HG03565 (cell line): ENCODE data around the gene PI4KA.
A peak's percentile ranks its signal among the peaks of the same experiment; 100 is the strongest.

ENCODE experiments used
- ATAC-seq: cut with Tn5 transposase; IDR thresholded peaks from one replicate; pipeline ENCODE4 v1.9.1; 2021; ENCODE audit warnings: mild to moderate bottlenecking, moderate library complexity; ENCODE audit not compliant: unreplicated experiment

PI4KA gene

DNA sequence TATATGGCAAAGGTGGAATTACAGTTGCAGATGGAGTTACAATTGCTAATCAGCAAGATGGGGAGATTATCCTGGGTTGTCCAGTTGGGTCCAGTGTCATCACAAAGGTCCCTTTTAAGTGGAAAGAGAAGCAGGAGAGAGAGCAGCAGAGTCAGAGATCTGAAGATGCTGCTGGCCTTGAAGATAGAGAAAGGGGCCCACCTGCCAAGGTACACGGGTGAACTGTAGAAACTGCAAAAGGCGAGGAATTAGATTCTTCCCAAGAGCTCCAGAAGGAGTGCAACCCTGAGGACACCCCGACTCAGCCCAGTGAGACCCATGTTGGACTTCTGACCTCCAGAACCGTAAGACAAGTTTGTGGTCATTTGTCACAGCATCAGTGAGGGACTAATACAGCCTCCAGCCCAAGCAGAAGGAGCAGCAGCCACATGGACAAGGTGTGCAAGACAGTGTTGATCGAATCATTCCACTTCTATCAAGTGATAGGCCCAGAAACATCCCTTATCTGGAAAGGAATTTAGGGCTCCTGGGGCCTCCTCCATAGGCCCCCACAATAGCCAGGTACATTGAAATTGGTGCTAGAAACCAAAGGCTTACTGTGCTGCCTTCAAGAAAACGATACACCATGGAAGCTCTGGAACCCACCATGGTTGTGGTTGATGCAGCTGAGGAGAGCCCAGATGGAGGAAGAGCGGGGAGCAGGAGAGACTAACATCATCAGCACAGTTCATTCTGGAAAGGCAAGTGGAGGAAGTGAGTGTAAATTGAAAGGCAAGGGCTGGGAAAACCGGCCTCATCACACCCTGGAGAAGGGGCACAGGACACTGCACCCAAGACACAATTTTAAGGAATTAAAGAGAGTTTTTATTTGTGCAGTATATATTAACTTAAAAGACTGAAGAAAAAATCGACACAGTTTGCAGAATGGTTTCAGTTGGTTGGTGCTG is 23.5 kb upstream of the PI4KA start:
- ATAC-seq, result no peak

DNA sequence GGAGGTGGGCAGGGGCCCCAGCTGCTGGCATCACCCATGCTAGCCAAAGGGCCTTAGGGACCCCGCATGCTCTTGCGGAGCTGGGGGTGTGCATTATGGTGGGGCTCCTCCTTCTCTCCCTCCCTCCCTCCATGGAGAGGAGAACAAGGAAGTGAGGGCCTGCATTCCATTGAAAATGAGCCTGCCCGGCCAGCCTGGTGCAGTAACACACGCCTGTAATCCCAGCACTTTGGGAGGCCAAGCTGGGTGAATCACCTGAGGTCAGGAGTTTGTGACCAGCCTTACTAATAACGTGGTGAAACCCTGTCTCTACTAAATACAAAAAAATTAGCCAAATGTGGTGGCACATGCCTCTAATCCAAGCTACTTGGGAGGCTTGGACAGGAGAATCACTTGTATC is 22.6 kb upstream of the PI4KA start:
- no peak for ATAC-seq

DNA sequence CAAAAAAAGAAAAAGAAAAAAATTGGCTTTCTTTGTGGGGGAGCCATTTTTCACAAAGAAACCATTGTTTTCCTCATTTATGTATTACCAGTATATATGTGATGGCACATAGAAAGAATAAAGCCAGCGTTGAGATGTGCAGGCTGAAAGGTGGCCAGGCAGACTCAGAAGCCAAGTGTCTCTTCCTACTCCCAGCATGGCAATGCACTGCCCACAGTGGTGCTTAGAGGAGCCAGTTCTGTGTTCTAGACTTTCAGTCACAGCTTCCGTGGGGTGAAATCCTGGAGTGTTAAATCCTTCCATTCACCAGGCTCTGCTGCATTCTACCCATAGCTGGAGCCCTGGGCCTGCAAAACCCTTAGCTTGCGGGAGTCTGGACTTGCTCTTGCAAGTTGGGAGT is 19.1 kb upstream of the PI4KA start:
- ATAC-seq, result no peak

DNA sequence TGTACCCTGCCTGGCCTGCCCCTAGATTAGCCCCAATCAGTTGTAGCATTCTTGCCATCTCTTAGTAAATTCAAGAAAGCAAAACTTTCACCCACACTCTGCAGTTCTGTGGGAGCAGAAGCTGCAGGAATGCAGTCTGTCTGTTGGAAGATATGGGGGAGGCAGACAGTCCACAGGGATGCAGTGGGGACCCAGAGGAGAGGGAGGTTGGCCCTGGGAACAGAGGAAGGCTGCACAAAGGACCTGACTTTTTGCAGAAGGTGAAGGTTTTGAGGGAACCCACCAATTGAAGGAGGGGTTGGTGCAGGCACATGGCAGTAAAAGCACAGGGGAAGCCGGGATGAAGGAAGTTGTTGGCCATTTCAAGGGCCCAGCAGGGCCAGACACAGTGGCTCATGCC is 16.7 kb upstream of the PI4KA start:
- ATAC-seq, result no peak

DNA sequence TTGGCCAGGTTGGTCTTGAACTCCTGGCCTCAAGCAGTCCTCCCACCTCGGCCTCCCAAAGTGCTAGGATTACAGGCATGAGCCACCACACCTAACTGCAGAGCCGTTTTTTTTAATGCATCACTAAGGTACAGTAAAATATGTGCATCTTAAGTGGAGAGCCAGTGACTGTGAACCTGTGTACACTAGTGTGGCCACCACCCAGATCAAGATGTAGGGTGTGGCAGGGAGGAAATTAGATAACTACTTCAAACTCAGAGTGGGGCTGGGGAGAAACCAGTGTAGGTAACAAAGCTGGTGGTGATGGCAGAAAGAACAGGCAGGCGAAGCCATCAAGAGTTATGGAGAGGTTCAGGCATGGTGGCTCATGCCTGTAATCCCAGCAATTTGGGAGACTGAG is 14.6 kb upstream of the PI4KA start:
- ATAC-seq, result no peak

DNA sequence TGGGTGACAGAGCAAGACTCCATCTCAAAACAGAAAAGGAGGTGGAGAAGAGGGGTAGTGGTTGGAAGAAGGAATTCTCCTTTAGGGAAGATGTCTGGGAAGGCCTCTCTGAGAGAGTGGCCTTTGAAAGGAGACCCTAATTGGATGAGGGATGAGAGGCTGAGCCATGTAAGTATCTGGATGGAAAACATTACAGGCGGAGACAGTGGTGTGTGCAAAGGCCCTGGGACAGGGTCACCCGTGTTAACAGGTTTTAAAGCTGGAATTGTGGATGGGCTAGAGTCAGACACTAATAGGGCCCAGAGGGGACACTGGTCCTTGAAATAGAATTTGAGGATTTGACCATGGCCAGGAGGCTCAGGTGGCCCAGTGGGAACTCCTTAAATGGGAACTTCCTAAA is 10.6 kb upstream of the PI4KA start:
- ATAC-seq, result no peak

DNA sequence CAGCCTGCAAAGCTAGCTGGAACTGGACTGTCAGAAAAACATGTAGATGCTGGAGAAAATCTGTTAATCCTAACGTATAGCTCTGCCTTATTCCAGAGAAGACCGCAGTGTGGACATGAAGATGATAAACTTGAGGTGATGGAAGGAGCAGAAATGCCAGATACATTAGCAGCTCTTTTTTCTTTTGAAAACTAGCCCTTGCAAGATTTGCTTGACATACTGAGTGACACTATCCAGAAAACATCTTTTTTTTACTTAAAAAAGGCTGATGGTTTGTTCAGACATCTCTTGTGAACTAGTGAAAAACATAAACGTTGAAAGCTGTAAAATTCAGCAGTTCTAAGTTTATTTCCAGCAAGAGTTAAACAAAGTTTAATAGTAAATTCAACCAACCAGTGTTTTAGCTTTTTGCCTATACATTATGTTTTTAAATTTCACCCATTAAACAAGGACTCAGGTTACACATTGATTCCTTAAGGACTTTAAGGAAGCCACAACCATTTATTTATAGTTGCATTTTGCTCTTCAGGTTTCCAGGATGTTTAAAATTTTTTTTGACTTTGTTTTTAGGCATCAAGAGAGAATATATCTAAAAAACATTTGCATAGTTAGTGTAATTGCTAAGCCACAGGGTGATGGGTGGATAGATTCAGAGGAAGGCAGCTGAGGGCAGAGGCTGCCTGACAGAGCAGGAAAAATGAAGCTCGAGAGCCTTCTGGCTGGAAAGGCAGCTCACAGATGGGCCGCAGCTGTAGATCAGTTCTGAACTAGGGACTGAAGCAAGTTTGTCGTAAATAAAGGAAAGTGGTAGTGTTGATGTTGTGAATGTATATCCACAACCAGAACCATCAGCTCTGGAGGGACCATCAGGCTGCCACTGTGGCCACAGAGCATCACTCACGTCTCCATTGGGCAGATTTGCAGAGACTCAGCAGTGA is 9.7 kb upstream of the PI4KA start:
- ATAC-seq, result no peak

DNA sequence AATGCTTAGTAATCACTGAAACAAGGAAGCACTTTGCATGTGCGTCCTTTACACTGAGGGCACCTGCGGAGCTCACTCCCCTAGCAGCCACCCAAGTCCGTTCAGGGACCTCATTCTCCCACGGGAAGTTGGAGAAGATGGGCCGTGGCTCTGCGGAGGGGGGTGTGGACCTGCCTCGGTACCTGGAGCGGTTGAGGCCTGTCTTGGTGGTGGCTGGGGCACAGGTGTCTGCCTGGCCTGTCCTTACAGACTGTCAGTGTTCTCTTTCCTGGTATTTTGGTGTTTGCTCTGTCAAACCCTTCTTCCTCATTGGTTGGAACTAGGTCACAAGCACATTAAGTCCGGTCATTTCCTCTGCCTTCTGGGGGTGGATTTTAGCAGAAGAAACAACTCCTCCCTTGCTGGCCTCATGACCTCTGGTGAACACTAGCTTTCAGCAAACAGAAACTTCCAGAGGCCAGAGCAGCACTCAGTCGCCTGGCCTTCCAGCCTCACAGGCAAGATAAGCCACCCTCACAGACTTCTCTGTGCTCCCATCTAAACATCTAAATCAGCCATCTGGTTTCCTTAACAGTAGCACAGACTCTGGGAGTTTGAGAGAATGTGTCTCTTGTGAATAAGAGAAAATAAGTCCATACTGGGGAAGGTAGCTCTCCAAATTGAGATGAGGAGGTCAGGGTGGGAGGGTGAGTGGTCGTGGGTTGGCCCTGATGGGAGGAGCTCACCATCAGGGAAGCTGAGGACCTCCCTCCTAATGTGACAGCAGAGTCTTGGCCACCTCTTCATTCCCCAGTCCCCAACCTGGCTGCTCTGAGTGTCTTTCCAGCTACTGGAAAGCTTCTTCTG is 8.8 kb upstream of the PI4KA start:
- ATAC-seq, result no peak

DNA sequence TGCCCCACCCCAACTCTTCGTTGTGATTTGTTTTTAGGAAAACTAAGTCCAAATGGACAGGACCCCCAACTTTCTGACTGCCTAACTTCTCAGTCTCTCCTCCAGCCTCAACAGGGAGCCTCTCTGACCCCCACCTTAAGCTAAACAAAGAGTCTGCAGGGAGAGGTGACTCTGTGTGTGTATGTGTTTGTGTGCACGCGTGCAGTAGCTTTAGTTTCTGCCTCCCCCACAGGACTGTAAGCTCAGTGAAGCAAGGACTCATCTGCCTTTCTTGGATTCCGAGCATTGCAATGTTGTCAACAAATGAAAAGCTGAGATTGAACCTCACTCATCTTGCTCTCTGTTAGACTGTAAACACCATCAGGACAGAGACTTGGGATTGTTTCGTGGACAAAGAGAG is 8.1 kb upstream of the PI4KA start:
- ATAC-seq, result no peak

DNA sequence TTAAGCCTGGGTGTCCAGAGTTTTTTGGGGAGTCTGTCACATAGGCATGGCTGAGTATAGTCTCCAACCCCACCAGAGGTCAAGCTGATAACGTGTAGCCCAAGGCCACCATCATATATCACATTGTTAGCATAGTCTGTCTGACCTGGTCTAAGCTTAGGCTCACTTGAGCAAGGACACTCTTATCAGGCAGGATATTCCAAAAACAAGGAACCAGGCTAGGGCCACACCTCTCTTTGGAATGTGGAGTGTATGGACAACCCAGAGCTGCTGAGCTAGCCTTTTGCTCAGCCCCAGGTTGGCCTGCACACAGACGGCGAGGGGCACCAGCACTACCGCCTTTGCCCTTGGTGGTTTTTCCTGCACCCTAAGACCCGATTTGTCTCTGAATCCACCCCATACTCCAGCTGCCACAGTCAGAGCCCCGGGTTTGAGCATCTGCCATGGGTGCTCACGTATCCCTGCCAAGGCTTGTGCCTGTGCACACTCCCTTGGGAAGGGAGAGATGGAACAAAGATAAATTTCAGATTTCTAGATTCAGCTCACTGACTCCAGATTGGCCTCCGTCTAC is 7.3 kb upstream of the PI4KA start:
- no peak for ATAC-seq

DNA sequence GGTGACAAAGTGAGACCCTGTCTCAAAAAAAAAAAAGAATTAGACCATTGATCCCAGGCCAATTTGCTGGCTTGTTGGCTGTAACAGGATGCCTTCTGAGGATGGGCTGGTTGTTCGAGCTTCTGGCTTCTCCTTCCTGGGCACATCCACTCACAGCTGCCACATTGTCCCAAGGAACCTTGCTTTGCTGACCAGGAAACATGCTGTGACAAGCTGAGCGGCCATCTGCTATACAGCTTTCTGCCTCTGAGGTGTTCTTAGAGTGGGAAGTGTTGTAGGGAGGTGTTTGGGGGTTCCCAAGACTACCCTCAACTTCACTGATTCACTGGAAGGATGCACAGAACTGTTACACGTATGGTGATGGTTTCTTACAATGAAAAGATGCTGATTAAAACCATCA is 6.7 kb upstream of the PI4KA start:
- no peak for ATAC-seq

DNA sequence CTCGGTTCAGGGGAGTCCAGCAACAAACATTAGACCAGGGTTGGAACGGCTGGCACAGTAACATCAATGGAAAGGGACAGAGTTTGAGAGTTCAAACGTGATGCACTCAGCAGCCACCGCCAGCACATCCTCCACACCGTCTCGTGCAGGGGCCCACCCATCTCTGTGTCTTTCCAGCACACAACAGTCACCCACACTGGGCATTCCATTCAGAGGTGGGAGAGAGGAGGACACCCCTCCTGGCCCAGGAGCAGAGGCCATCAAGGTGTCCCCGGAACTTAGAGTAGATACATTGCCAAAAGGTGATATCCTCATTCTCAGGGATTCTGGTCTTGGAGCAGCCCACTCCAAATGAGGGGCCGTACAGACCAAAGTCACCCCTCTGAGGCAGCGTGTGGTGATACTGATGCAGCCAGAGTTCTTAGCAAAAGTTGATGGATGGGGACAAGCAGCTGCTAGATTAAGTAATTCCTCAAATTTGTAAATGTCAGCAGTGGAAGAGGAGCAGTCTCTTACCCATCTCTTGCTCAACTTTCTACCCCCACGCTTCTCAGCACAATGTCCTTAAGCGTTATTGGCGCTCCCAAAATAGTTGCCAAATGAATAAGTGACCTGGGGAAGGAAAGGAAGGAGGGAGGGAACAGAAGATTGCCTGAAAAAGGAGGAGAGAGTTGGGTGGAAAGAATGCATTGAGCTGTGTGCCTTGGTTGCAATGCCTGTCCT is 5.7 kb upstream of the PI4KA start:
- no peak for ATAC-seq

DNA sequence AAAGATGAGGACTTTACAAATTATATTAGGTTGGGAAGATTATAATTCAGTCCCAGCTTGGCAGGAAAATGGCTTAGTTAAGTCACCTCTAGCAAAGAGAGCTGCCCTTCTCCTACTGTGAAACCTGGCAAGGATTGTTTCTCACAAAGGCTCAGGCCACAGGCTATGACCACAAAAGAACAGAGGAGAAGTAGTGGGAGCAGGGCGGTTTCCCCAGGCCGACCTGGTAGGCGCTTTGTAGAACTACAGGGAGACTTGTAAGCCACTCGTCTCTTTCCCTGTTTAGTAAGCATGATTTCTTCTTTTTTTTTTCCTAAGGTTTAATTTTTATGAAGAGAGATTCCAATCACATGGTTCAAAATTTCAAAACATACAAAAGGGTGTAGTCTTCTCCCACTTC is 4.8 kb upstream of the PI4KA start:
- ATAC-seq, result no peak

DNA sequence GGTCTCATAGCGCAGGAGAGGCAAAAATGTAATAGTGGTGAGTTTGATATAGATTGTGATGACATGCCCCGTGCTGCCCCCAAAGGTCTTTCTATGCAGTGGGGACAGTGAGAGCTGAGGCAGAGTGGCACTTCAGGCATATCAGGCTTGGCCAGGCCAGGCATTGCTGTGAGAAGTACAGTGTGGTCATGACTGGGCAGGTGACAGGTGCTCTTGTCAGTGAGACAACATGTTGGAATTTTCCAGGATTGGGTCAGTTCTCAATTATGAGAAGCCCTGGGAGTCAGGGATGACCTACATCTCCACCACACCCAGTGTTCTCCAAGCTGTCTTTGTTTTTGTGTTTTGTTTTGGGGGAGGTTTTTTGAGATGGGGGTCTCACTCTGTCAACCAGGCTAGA is 3.9 kb upstream of the PI4KA start:
- no peak for ATAC-seq

DNA sequence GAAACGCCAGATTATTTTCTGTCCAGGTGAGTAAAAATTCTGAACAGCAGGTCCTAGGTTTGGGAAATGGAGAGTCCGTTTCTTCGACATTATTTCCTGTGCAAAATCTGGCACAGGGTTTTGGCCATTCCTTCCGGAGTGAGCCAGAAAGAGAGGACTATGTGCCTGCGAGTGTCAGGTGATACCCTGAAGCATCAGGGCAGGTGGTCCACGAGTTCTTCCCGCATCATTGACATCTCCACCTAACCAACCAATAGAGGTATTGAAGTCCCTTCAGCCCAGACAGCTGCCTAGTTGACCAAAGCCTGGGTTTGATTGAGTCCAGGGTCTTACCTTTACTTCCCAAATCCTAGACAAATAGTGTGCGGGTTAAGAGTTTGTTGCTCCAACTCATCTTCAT is 1.0 kb upstream of the PI4KA start:
- ATAC-seq, result no peak

DNA sequence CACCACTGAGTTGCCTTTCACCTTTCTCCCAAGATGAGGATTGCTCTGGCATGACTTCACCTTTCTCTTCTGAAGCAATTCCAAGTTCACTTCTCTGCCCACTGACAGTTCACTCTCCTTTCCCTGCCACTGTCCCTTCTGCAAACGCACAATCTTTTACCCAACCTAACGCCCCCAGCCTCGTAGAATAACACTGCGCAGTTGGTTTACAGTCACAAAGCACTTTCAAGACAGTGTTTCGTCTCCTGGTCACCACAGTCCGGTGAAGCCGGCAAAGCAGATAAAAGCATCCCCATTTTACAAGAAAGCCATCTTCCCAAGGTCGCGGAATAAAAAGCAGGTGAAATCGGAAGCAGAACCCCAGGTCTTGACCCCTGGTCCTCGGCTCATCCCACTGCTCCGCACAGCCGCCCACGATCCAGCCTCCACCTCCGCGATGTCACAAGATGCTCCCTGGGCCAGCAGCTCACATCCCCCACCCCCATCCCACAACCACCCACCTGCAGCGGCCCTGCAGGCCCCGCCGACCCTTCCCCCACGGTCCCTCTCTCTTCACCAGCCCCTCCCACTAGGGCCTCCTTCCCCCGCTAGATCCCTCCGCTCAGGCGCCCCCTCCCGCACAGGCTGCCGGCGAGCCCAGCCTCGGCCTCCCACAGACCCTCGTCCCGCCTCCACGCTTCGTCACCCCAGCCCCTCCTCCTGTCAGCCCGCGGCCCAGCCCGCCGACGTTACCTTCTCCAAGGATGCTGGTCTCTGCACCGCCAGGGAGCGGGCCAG is 585 bp downstream of the PI4KA start:
- ATAC-seq, result peak; percentile 32

DNA sequence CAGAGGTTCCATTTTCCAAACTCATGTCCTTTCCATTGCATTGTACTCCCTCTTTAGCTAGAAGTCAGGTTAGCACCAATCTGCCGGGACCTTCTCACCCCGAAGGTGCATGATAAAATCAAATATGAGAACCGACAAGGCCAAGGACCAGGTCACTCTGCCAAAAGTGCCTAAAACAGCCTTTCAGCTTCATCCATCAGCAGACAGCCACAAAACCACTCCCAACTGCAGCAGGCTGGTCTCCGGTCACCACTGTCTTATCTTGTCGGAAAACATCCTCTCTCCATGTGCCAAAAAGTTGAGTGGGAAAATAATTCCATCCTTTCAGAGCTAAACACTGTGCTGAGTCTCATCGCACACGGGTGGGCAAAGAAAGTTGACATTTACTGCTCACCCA is 1.4 kb downstream of the PI4KA start:
- no peak for ATAC-seq

DNA sequence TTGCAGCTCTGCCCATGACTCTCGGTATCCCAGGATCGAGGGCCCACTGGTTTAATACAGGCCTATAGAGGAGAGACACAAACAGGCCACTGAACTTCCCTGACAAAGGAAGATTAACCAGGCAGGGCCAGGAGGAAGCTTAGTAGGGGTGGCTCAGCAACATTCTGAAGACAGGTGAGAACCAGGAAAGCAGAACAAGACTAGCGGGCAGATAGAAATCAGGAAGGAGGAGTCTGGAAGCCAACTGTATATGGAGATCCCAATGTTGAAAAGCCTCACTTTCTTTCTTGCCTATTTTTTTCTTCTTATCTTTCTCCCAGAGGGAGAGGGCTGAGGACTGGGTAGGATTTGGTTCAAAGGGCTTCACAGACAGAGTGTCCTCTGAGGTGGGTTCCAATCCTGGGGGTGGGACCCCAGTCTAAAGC is 5.4 kb downstream of the PI4KA start:
- no peak for ATAC-seq

DNA sequence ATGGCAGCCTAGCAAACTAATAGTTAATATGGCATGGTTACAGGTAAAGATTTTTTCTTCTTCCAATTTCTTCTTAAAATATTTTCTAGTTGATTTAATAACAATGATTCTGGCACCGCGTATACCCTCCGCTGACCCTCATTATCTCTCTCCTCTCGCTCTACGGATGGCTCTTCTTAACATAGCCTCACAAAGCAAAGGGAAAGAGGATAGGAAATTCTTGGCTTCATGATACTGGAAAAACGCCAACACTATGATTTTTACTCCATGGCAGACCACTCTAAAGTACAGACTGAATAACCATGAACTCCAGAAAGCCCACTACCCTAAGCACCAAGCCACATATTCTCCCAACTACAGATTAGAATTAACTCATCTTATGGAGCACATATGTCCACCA is 6.1 kb downstream of the PI4KA start:
- ATAC-seq, result no peak
